ENCODE data around the gene ZMYND15.
"Not testable (repeated sequence)": the region's sequence is repeated elsewhere in the genome, so short reads cannot be mapped to it uniquely, and the experiment has no call there.

Gene ZMYND15

GRCh38 chr17:4701116-4701515, 38.5 kb upstream of the ZMYND15 start:
- TF ChIP-seq CTCF (IDR thresholded peaks at IDR 0.05; ENCODE audit: low read depth, low read length, missing control alignments) = no peak
- no peak for DNase-seq (ENCODE audit: low read depth)
- no peak overlapping the region for H3K4me3 ChIP-seq (ENCODE audit: low read depth, low read length)

GRCh38 chr17:4703330-4703691, 36.3 kb upstream of the ZMYND15 start:
- no peak for TF ChIP-seq CTCF (IDR thresholded peaks at IDR 0.05; ENCODE audit: low read depth, low read length, missing control alignments)
- H3K4me3 ChIP-seq (ENCODE audit: low read depth, low read length) = peak overlapping the region; percentile 99
- DNase-seq (ENCODE audit: low read depth) = no peak

- H3K4me3 ChIP-seq (ENCODE audit: low read depth, low read length) = peak overlapping the region; percentile 99
- DNase-seq (ENCODE audit: low read depth) = not testable (repeated sequence)
Observed at GRCh38 chr17:4704574-4704907, 35.1 kb upstream of the ZMYND15 start.

GRCh38 chr17:4704991-4705390, 34.6 kb upstream of the ZMYND15 start:
- H3K4me3 ChIP-seq (ENCODE audit: low read depth, low read length) = peak overlapping the region; percentile 99; the same call in 1 of the 2 replicates
- no peak for DNase-seq (ENCODE audit: low read depth)
- TF ChIP-seq CTCF (IDR thresholded peaks at IDR 0.05; ENCODE audit: low read depth, low read length, missing control alignments) = no peak

GRCh38 chr17:4706121-4706520, 33.5 kb upstream of the ZMYND15 start:
- DNase-seq (ENCODE audit: low read depth) = no peak
- H3K4me3 ChIP-seq (ENCODE audit: low read depth, low read length) = no peak overlapping the region

GRCh38 chr17:4708436-4708835, 31.2 kb upstream of the ZMYND15 start:
- no peak overlapping the region for H3K4me3 ChIP-seq (ENCODE audit: low read depth, low read length)
- no peak for TF ChIP-seq CTCF (IDR thresholded peaks at IDR 0.05; ENCODE audit: low read depth, low read length, missing control alignments)
- DNase-seq (ENCODE audit: low read depth) = no peak

More at GRCh38 chr17:4706121-4706520, 33.5 kb upstream of the ZMYND15 start:
- no peak for TF ChIP-seq CTCF (IDR thresholded peaks at IDR 0.05; ENCODE audit: low read depth, low read length, missing control alignments)

- H3K4me3 ChIP-seq (ENCODE audit: low read depth, low read length) = peak within 1 kb of the TSS; percentile 77
- DNase-seq (ENCODE audit: low read depth) = peak; percentile 93
- peak; percentile 68 for TF ChIP-seq CTCF (IDR thresholded peaks at IDR 0.05; ENCODE audit: low read depth, low read length, missing control alignments)
Observed at GRCh38 chr17:4709794-4710692, 29.6 kb upstream of the ZMYND15 start, which contains the start of gene ARRB2. ARRB2 (plus strand) TSS chr17:4710632; CDS start chr17:4710722, 90 bp downstream.

All from GM12864 (cell line).